HG02610 (cell line): Measurements from ENCODE around the gene CFLAR.
"Not testable (repeated sequence)": the region's sequence is repeated elsewhere in the genome, so short reads cannot be mapped to it uniquely, and the experiment has no call there.

Experiments used
- ATAC-seq: cut with Tn5 transposase; IDR thresholded peaks from one replicate; pipeline ENCODE4 v1.9.1; 2021; ENCODE audit warnings: mild to moderate bottlenecking, moderate library complexity; ENCODE audit not compliant: unreplicated experiment

Gene CFLAR

GRCh38 chr2:201118121-201118960, 2.4 kb downstream of the CFLAR start:
- peak; percentile 54 for ATAC-seq

GRCh38 chr2:201118961-201119854, 3.2 kb downstream of the CFLAR start:
- ATAC-seq, result peak; percentile 4

GRCh38 chr2:201122276-201122675, 6.3 kb downstream of the CFLAR start:
- ATAC-seq, result no peak

- ATAC-seq, result peak; percentile 18
These were observed 10.6 kb downstream of the CFLAR start for GRCh38 chr2:201126308-201127151.

- ATAC-seq, result no peak
These were observed 11.2 kb downstream of the CFLAR start for GRCh38 chr2:201127152-201127511.

GRCh38 chr2:201127570-201127969, 11.6 kb downstream of the CFLAR start:
- ATAC-seq, result no peak

- no peak for ATAC-seq
These were observed 12.1 kb downstream of the CFLAR start for GRCh38 chr2:201128033-201128432.

GRCh38 chr2:201128933-201129505, 13.1 kb downstream of the CFLAR start:
- ATAC-seq, result peak; percentile 31

GRCh38 chr2:201130524-201131186, 14.7 kb downstream of the CFLAR start:
- peak; percentile 33 for ATAC-seq

GRCh38 chr2:201132518-201132917, 16.6 kb downstream of the CFLAR start:
- peak; percentile 34 for ATAC-seq

GRCh38 chr2:201135386-201135785, 19.4 kb downstream of the CFLAR start:
- ATAC-seq, result no peak

- ATAC-seq, result no peak
These were observed 20.9 kb downstream of the CFLAR start for GRCh38 chr2:201136889-201137321.

- no peak for ATAC-seq
These were observed 21.8 kb downstream of the CFLAR start for GRCh38 chr2:201137505-201138400.

- no peak for ATAC-seq
These were observed 22.5 kb downstream of the CFLAR start for GRCh38 chr2:201138401-201138970.

- not testable (repeated sequence) for ATAC-seq
These were observed 23.2 kb downstream of the CFLAR start for GRCh38 chr2:201138986-201139781.

GRCh38 chr2:201139836-201140604, 24.1 kb downstream of the CFLAR start:
- ATAC-seq, result no peak
